SW 1271 (cell line): ENCODE measurements around the gene FSTL5.
"Not testable (repeated sequence)": the region's sequence is repeated elsewhere in the genome, so short reads cannot be mapped to it uniquely, and the experiment has no call there.

Source experiments
- DNase-seq, 2 experiments: peaks; one replicate each; lab custom pipeline; 2025; lab: John Stamatoyannopoulos, UW

Gene FSTL5

GRCh38 chr4:161841759-161842158, 322.0 kb downstream of the FSTL5 start:
- no peak for DNase-seq

DNA sequence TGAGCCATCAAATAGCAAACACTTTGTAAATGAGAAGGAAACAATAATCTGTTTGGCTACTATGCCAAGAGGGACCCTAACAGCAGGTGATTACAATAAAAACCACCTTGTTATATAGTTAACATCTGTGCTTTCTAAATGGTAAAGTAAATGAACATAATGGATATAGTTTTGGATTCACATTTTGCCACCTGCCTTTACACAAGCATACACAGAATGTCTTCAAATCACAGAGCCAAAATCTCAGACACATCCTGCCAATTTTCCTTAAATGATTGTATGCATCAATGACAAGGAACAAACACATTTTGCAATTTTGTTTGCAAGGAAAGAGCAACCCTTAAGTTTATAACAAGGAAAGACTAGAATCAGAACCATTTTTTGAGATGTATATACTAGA, 334.2 kb downstream of the FSTL5 start:
- no peak for DNase-seq

- DNase-seq: no peak
Measured at GRCh38 chr4:161828061-161828460, 335.7 kb downstream of the FSTL5 start.

DNA sequence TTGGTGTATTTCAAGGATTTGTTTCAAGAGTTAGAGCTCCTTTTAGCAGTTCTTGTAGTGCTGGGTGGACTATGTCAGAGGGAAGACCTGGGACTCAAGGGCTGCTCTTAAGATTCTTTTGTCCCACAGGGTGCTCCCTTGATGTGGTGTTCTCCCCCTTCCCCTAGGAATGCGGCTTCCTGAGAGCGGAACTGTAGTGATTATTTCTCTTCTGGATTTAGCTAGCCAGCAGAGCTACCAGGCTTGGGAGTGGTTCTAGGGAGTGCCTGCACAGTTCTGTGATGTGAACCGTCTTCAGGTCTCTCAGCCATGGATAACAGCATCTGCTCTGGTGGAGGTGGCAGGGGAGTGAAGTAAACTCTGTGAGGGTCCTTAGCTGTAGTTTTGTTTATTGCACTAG, 336.8 kb downstream of the FSTL5 start:
- DNase-seq: no peak

DNA sequence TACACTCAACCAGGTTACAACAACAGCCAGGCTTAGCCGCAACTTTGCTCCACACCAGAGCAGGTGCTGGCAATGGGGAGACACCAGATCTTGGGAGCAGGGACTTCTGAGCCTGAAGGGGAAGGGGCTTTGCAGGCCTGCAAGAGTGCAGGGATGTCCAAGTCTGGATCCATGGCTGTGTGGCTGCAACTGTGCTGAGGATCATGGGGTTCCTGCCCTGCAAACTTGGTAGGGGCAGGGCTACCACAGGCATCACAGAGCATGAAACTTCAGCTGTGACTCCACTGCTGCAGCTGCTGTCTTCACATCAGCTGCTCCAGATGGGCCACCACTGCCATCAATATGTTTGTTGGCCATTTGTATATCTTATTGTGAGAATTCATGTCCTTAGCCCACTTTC, 340.4 kb downstream of the FSTL5 start:
- DNase-seq: no peak

GRCh38 chr4:161822174-161822573, 341.6 kb downstream of the FSTL5 start:
- no peak for DNase-seq

GRCh38 chr4:161817914-161818313, 345.9 kb downstream of the FSTL5 start:
- no peak for DNase-seq

- no peak for DNase-seq
Measured at GRCh38 chr4:161816958-161817357, 346.8 kb downstream of the FSTL5 start.

- no peak for DNase-seq
Measured at GRCh38 chr4:161815841-161816240, 348.0 kb downstream of the FSTL5 start.

DNA sequence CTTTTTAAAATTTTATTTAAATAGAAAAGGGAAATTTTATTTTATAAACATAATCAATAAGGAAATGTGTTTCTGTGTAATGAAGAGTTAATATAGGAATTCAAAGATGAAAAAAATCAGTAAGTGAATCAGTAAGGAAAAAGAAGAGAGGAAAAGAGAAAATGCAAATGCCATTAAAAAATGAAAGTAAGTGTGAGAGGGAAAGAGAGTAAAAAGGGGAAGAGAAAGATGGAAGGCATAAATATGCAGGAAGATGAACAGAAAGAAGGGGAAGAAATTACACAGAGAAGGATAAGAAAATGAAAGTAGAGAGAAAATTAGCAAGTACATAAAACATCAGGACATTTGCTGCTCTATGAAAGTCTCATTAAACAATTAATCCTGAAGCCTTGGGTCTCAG, 349.9 kb downstream of the FSTL5 start:
- no peak for DNase-seq

- no peak for DNase-seq
Measured at GRCh38 chr4:161813389-161813788, 350.4 kb downstream of the FSTL5 start.

DNA sequence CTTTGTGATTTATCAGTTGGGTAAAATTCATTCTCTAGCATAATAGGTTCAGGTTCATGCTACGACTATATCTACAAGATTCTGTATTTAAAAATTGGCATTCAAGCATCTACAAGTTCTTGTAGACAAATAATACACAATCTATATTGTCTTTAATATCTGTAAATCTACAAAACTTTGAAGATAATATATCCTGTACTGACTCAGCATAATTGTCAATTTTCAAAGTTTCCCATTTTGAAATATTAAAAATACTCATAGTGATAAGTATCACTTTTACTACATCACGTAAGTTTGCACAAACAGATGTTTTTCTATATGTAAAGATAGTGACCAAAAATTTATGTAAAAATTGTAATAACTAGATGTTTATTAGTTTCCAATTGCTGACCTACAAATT, 360.6 kb downstream of the FSTL5 start:
- no peak for DNase-seq

DNA sequence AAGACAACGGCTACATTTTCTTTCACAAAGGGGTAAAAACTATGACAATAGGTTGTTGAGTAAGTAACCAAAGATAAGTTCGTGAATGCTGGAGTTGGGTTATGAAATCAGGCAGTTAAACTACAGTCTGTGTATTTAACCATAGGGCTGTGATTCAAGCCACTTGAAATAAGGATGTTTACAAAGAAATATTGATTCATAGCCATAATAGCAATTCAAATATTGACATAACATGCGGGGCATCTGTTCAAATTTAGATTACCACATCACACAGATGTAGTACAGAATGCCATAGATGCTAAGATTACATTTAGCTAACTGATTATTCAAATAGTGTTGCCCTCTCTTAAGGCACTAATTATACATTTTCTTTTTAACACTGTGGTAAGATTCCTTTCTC, 364.1 kb downstream of the FSTL5 start:
- DNase-seq: no peak

DNA sequence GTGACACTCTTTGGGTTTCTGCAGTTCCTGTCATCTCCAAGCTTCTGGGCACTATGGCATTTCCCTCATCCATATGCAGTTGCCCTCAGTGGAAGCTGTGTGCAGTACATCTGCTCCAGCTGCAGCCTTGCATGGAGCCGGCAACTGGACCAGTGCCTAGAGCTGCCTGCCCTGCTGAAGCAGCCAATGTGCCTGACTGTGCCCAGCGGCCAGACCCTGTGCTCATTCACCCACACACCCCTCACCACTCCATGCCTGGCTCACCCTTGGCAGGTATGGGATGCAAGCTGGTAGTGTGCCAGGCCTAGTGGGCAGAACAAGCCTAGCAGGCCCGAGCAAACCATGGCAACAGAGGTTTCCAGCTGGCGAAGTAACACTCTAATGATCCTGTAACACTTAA, 370.8 kb downstream of the FSTL5 start:
- no peak for DNase-seq

GRCh38 chr4:161791796-161792556, 371.8 kb downstream of the FSTL5 start:
- DNase-seq: no peak

GRCh38 chr4:161767116-161767515, 396.7 kb downstream of the FSTL5 start:
- DNase-seq: no peak

DNA sequence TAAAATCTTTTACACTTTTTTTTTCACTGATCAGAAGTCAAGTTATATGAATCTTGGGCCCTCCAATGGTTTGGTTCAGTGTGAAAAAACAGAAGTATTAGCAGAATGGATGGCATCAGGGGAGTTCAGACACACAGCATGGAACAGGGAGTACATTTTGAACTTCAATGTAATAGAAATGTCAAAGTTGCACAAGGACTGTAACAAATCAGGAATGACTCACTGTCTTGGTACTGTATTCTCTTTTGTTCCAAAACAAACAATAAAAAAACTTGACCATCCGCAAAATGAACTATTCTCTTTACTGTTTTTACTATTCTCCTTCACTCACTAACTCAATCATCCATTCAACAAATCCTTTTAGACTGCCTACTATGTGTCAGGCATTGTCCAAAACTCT, 401.0 kb downstream of the FSTL5 start:
- no peak for DNase-seq

- DNase-seq: no peak
Measured at GRCh38 chr4:161760008-161760407, 403.8 kb downstream of the FSTL5 start.

DNA sequence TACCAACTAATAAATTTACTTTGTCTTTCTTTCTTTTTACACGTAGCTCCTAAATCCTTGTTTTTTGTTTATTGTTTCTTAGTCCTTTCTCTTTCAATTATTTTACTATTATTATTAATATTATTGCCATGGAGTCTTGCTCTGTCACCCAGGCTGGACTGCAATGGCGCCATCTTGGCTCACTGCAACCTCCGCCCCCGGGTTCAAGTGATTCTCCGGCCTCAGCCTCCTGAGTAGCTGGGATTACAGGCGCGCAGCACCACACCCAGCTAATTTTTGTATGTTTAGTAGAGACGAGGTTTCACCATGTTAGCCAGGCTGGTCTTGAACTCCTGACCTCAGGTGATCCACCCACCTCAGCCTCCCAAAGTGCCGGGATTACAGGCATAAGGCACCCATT, 405.4 kb downstream of the FSTL5 start:
- not testable (repeated sequence) for DNase-seq

GRCh38 chr4:161728929-161729328, 434.9 kb downstream of the FSTL5 start:
- no peak for DNase-seq

DNA sequence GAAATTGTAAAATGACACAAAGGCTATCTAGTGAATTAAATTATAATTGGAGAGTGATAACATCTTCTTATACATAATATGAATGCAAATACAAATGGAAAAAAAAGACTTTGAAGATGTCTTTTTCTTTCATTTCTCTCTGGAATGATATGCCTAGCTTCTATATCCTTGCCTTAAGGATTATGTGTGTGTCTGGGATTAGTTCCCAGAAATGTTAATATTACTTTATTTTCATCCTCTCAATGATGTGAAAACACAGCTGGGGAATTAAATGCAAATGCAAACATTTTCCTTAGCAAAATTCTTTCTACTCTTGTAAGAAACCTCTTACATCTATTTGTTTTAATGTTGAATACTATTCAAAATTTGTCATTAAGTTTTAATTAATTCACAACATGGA, 441.9 kb downstream of the FSTL5 start:
- no peak for DNase-seq

GRCh38 chr4:161717084-161717483, 446.7 kb downstream of the FSTL5 start:
- no peak for DNase-seq

DNA sequence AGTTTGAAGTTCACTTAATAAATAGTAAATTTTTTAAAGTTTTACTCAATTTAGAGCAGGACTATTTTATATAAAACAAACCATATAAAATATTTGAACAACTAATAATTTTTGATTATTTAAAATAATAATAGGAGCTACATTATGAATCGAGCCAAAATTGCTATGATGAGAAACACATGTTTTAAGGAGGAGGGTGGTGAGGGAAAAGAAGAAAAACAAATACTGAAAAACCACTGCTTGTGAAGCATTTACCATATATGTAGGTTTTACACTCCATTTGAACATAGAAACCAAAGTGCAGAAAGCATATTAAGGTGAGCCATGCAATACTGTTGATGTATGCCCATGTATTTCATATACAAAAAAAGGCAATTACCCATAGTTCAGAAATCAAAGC, 448.9 kb downstream of the FSTL5 start:
- no peak for DNase-seq

GRCh38 chr4:161714022-161714751, 449.6 kb downstream of the FSTL5 start:
- DNase-seq: peak in 1 of 2 experiments; percentile 41
